Liver (tissue), 9 donors: Measurements from ENCODE around the gene TRIM25. TPM values are rescaled to one million over a fixed set of nuclear protein-coding genes. Genes with fewer than 3 reads are reported as not detected.

Source experiments
- DNase-seq: peaks from one replicate; pipeline ENCODE4 v3.0.0-alpha.2; 2017; ENCODE audit warnings: low spot score
- H3K27ac ChIP-seq, 2 donors: one replicate each; pipeline ENCODE4 v1.7.0; 2013; ENCODE audit warnings: inconsistent platforms in 2 of 2, low read length in 2 of 2, control low read depth in 1 of 2, low read depth in 1 of 2, mild to moderate bottlenecking in 1 of 2
- H3K27me3 ChIP-seq, 4 donors: one replicate each; pipeline versions ENCODE4 v1.6.1 to v1.7.0; 2013; ENCODE audit warnings: low read length in 3 of 4, inconsistent platforms in 1 of 4, mild to moderate bottlenecking in 1 of 4, moderate library complexity in 1 of 4; ENCODE audit not compliant: control insufficient read depth in 4 of 4, insufficient read depth in 4 of 4
- H3K36me3 ChIP-seq, 4 donors: one replicate each; pipeline versions ENCODE4 v1.6.1 to v1.7.0; 2013; ENCODE audit warnings: low read length in 3 of 4, mild to moderate bottlenecking in 3 of 4, low read depth in 1 of 4, moderate library complexity in 1 of 4; ENCODE audit not compliant: control insufficient read depth in 4 of 4, insufficient read depth in 3 of 4
- H3K4me1 ChIP-seq, 4 donors: one replicate each; pipeline versions ENCODE4 v1.6.1 to v1.7.0; 2013; ENCODE audit warnings: low read length in 3 of 4, mild to moderate bottlenecking in 3 of 4, moderate library complexity in 1 of 4; ENCODE audit not compliant: control insufficient read depth in 4 of 4, insufficient read depth in 4 of 4
- H3K4me3 ChIP-seq, 3 donors: one replicate each; pipeline versions ENCODE4 v1.6.1 to v1.7.0; 2013; ENCODE audit warnings: low read length in 3 of 3, control low read depth in 1 of 3, low read depth in 1 of 3, mild to moderate bottlenecking in 1 of 3
- H3K9ac ChIP-seq, 2 donors: one replicate each; pipeline ENCODE4 v1.7.0; 2013; ENCODE audit warnings: low read length in 2 of 2, mild to moderate bottlenecking in 2 of 2, moderate library complexity in 2 of 2, control low read depth in 1 of 2, low read depth in 1 of 2
- H3K9me3 ChIP-seq, 4 donors: one replicate each; pipeline versions ENCODE4 v1.6.1 to v1.7.0; 2013; ENCODE audit warnings: low read length in 3 of 4; ENCODE audit not compliant: control insufficient read depth in 4 of 4
- ATF3 ChIP-seq: IDR thresholded peaks from 2 replicates; pipeline ENCODE4 v1.6.1; 2016; ENCODE audit warnings: antibody characterized with exemption
- CTCF ChIP-seq: fragments of 150-350 bp; IDR thresholded peaks from 2 replicates; pipeline ENCODE4 v1.5.1; 2017; ENCODE audit warnings: improper control_type of control experiment, low read depth, low read length; ENCODE audit not compliant: missing input control
- EGR1 ChIP-seq, 2 donors: IDR thresholded peaks; 2 replicates each; pipeline ENCODE4 v1.6.1; 2016 to 2018; ENCODE audit warnings: antibody characterized with exemption in 2 of 2, low read depth in 2 of 2
- FOXA1 ChIP-seq: IDR thresholded peaks from 2 replicates; pipeline ENCODE4 v1.6.1; 2016; ENCODE audit warnings: antibody characterized with exemption
- FOXA2 ChIP-seq: IDR thresholded peaks from 2 replicates; pipeline ENCODE4 v1.6.1; 2016; ENCODE audit warnings: antibody characterized with exemption
- GABPA ChIP-seq, 2 donors: IDR thresholded peaks in 1 of 2; conservative IDR thresholded peaks in 1 of 2; 2 replicates each; pipeline ENCODE4 v1.6.1; 2016; ENCODE audit warnings: antibody characterized with exemption in 2 of 2, mild to moderate bottlenecking in 1 of 2, moderate library complexity in 1 of 2
- HNF4G ChIP-seq: IDR thresholded peaks from 2 replicates; pipeline ENCODE4 v1.6.1; 2016; ENCODE audit warnings: antibody characterized with exemption
- NR2F2 ChIP-seq: IDR thresholded peaks from 2 replicates; pipeline ENCODE4 v1.6.1; 2016; ENCODE audit warnings: antibody characterized with exemption
- REST ChIP-seq: IDR thresholded peaks from 2 replicates; pipeline ENCODE4 v1.6.1; 2016; ENCODE audit warnings: antibody characterized with exemption, mild to moderate bottlenecking
- TAF1 ChIP-seq: conservative IDR thresholded peaks from 2 replicates; pipeline ENCODE4 v1.6.1; 2016; ENCODE audit warnings: antibody characterized with exemption, mild to moderate bottlenecking
- YY1 ChIP-seq: IDR thresholded peaks from 2 replicates; pipeline ENCODE4 v1.6.1; 2016; ENCODE audit warnings: antibody characterized with exemption, mild to moderate bottlenecking
- WGBS: extraction: QIAGEN DNeasy Blood & Tissue Kit; methylation state at CpG from one replicate; pipeline ENCODE4 v1.1.7; 2013; 5-methylcytosine and 5-hydroxymethylcytosine counted together
- polyA plus RNA-seq, 2 donors: library from polyadenylated mRNA; stranded (reverse) in 1 of 2; unstranded in 1 of 2; fragments of 200-250 nt in 1 of 2; fragments of >200 nt in 1 of 2; fragmentation: Nextera tagmentation in 1 of 2; extraction: Ambion mirVana in 1 of 2; gene quantifications; one replicate each; pipeline versions ENCODE4 v1.2.1 to v1.2.3, GENCODE V29; 2013 to 2015
- total RNA-seq, 2 donors: library from RNA; depleted of rRNA; stranded (reverse); fragments of >200 nt; gene quantifications; one replicate each; pipeline ENCODE4 v1.2.3, GENCODE V29; 2014
- donor health status: healthy.
- donor health status: healthy.
- donor health status: healthy.
- donor health status: healthy.
- donor health status: healthy.

The TRIM25 gene
- total and polyA plus RNA-seq, 4 donors = 10.8 to 64.5 (median 15.6) TPM

DNA sequence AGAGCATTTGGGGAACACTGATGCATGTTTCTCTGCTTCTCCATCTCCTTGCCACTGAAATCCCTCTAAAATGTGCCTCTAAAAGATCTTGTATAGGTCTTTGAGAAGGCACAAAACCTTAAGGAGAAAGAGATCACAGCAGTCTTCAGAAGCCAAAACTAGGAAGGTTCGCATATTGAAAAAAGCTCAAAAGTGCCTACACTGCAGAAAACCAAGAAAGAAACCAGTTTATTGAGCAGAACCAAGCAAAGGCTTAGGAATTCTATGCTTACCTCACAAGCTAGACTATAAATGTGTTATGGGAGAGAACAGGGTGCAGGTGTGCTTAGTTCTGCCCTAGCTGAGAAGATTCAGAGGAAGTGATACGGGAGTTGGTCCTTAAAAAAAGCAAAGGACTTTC is 63.3 kb downstream of the TRIM25 start (continued):
- TF ChIP-seq HNF4G = no peak
- no peak for TF ChIP-seq TAF1

- H3K9me3 ChIP-seq = no peaks in the 10 kb centered on the region
- WGBS = 62% methylated on average over 3 of the region's 3 CpGs
- no peak for DNase-seq
- H3K9ac ChIP-seq = no peak overlapping the region
- H3K36me3 ChIP-seq = peaks cover 0 to 6% (median 5%) of the 10 kb centered on the region in 4 donors
- H3K4me3 ChIP-seq = no peak overlapping the region
- H3K27ac ChIP-seq = no peak overlapping the region
- no peak for TF ChIP-seq CTCF
- TF ChIP-seq ATF3 = no peak
- TF ChIP-seq NR2F2 = no peak
- TF ChIP-seq YY1 = no peak
- TF ChIP-seq FOXA2 = no peak
- no peaks in the 10 kb centered on the region for H3K27me3 ChIP-seq
- no peaks in the 10 kb centered on the region for H3K4me1 ChIP-seq
Observed at GRCh38 chr17:56849131-56849530, 64.7 kb downstream of the TRIM25 start.

DNA sequence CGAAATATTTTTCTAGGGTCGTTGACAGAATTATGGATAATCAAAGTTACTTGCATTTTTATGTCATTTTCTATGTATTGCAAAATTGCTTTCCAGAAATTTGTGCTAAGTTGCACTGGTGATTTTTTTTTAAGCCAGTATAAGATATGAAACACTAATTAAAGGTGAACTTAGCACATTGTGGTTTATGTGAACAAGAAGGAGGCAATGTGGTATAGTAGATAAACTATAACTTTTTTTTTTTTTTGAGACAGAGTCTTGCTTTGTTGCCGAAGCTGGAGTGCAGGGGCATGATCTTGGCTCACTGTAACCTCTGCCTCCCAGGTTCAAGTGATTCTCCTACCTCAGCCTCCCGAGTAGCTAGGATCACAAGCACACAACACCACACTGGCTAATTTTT is 66.7 kb downstream of the TRIM25 start:
- H3K36me3 ChIP-seq = peaks cover 0 to 6% (median 5%) of the 10 kb centered on the region in 4 donors
- H3K9me3 ChIP-seq = no peaks in the 10 kb centered on the region
- H3K27me3 ChIP-seq = no peaks in the 10 kb centered on the region
- TF ChIP-seq EGR1 (IDR thresholded peaks at IDR 0.05; ENCODE audit: low read depth in 2 of 2) (no peak), REST (no peak), GABPA (IDR thresholded peaks at IDR 0.05 in 1 of 2, conservative IDR thresholded peaks at IDR 0.05 in 1 of 2) (no peak), FOXA1 (no peak), TAF1 (no peak), ATF3 (no peak)
- DNase-seq = no peak
- H3K4me3 ChIP-seq = no peak overlapping the region
- 97% methylated on average over 4 of the region's 4 CpGs for WGBS
- H3K9ac ChIP-seq = no peak overlapping the region
- H3K4me1 ChIP-seq = no peaks in the 10 kb centered on the region
- no peak overlapping the region for H3K27ac ChIP-seq
